K562 (cell line): Measurements from ENCODE around the gene S100A7A. TPM values are rescaled to one million over a fixed set of nuclear protein-coding genes. Genes with fewer than 3 reads are reported as not detected.
"Not testable (repeated sequence)": the region's sequence is repeated elsewhere in the genome, so short reads cannot be mapped to it uniquely, and the experiment has no call there.

ENCODE experiments used
- ATAC-seq: fragments of 200-7000 bp; cut with Tn5 transposase; 3 replicates; pipeline ENCODE4 v1.9.1; 2020; ENCODE audit warnings: moderate library complexity
- BruUV-seq: library from RNA; stranded (reverse); fragments of 400-500 nt; replicated peaks from 2 replicates; lab custom pipeline; 2021; lab: Mats Ljungman, UMichigan
- CTCF ChIA-PET: fragments of 300-600 bp; formaldehyde crosslinking; extraction: SDS; loops from one replicate; lab custom pipeline; 2021; ENCODE audit warnings: low intra/inter-chr PET ratio; lab: Yijun Ruan, JAX
- POLR2A ChIA-PET: fragments of 300-600, 350-650 bp; sonication (Branson Sonifier 250); formaldehyde crosslinking; extraction: SDS; loops from one replicate; lab custom pipeline; 2021; ENCODE audit warnings: antibody characterized with exemption, inconsistent platforms; lab: Yijun Ruan, JAX
- DNase-seq, 4 experiments: peaks; one replicate each; pipeline versions ENCODE4 v3.0.0 to v3.0.0-alpha.2; 2011 to 2018; ENCODE audit warnings: low spot score in 3 of 4, mixed read lengths in 3 of 4; ENCODE audit errors: extremely low read depth in 1 of 4
- FAIRE-seq: peaks from 2 replicates; lab custom pipeline; 2011; peaks lifted over from hg19 to GRCh38; lab: Jason Lieb, UNC
- H2AFZ ChIP-seq: 2 replicates; pipeline ENCODE4 v1.6.0; 2011; ENCODE audit warnings: low read depth, low read length, control low read depth, inconsistent platforms
- H3K27ac ChIP-seq: fragments of 200-600 bp; 3 replicates; pipeline ENCODE4 v1.8.0; 2011; ENCODE audit warnings: low read depth, mild to moderate bottlenecking, control low read depth, inconsistent platforms, low read length, moderate library complexity, mixed read lengths; ENCODE audit errors: extremely low read depth
- H3K27me3 ChIP-seq, 2 experiments: fragments of 300-600 bp in 1 of 2; 2 replicates in 1 of 2; 3 replicates in 1 of 2; pipeline versions ENCODE4 v1.6.0 to v1.8.0; 2011; ENCODE audit warnings: inconsistent platforms in 2 of 2, low read length in 2 of 2, mild to moderate bottlenecking in 1 of 2, mixed read lengths in 1 of 2, moderate library complexity in 1 of 2; ENCODE audit not compliant: control insufficient read depth in 2 of 2, insufficient read depth in 2 of 2
- H3K36me3 ChIP-seq: fragments of 300-600 bp; 3 replicates; pipeline ENCODE4 v1.8.0; 2011; ENCODE audit warnings: mild to moderate bottlenecking, low read length, inconsistent platforms; ENCODE audit not compliant: control insufficient read depth, insufficient read depth
- H3K4me1 ChIP-seq, 2 experiments: fragments of 200-600 bp in 1 of 2; replicated peaks in 1 of 2; 2 replicates in 1 of 2; 3 replicates in 1 of 2; pipeline versions ENCODE4 v1.5.1 to v1.8.0; 2011; ENCODE audit warnings: inconsistent platforms in 2 of 2, low read length in 2 of 2, mild to moderate bottlenecking in 1 of 2, mixed read lengths in 1 of 2, moderate library complexity in 1 of 2; ENCODE audit not compliant: control insufficient read depth in 2 of 2, insufficient read depth in 2 of 2
- H3K4me2 ChIP-seq: 2 replicates; pipeline ENCODE4 v1.6.1; 2011; ENCODE audit warnings: low read length, control low read depth, inconsistent platforms, mixed read lengths; ENCODE audit not compliant: insufficient read depth
- H3K4me3 ChIP-seq: fragments of 200-600 bp; sonication (generic), shearing (Covaris generic); 2 replicates; pipeline ENCODE4 v1.5.1; 2016; ENCODE audit warnings: control low read depth, inconsistent platforms
- H3K79me2 ChIP-seq: fragments of 200-600 bp; 3 replicates; pipeline ENCODE4 v1.8.0; 2011; ENCODE audit warnings: low read length, inconsistent platforms; ENCODE audit not compliant: control insufficient read depth, insufficient read depth
- H3K9ac ChIP-seq, 2 experiments: 2 replicates each; pipeline versions ENCODE4 v1.6.0 to v1.6.1; 2011; ENCODE audit warnings: low read depth in 2 of 2, low read length in 2 of 2, control low read depth in 1 of 2, inconsistent platforms in 1 of 2, mild to moderate bottlenecking in 1 of 2, mixed read lengths in 1 of 2; ENCODE audit not compliant: insufficient read depth in 1 of 2
- H3K9me1 ChIP-seq: one replicate; pipeline ENCODE4 v1.6.0; 2011; ENCODE audit warnings: inconsistent platforms, mild to moderate bottlenecking, low read length, moderate library complexity; ENCODE audit not compliant: control insufficient read depth, insufficient read depth
- H3K9me3 ChIP-seq: replicated peaks from 2 replicates; pipeline ENCODE4 v1.5.1; 2011; ENCODE audit warnings: low read depth, low read length, inconsistent platforms; ENCODE audit not compliant: control insufficient read depth, insufficient read depth
- H4K20me1 ChIP-seq: replicated peaks from 2 replicates; pipeline ENCODE4 v1.6.1; 2011; ENCODE audit warnings: low read length, inconsistent platforms, mixed read lengths; ENCODE audit not compliant: control insufficient read depth, insufficient read depth
- RFX7 ChIP-seq: fragments of 250-450 bp; sonication (Bioruptor Pico); IDR thresholded peaks from 2 replicates; pipeline ENCODE4 v1.5.1; 2021; ENCODE audit warnings: mild to moderate bottlenecking
- in situ Hi-C: fragments of 300-500 bp; cut with MboI; formaldehyde crosslinking; loops from 4 replicates; pipeline ENCODE4 v1.15.0; 2018; ENCODE audit warnings: inconsistent platforms, mixed read lengths
- intact Hi-C: fragments of 100-400 bp; cut with micrococcal nuclease; formaldehyde crosslinking; loops from 2 replicates; pipeline ENCODE4 v1.14.2; 2022
- polyA plus RNA-seq, 8 experiments: library from polyadenylated mRNA; depleted of rRNA in 4 of 8; stranded (reverse) in 5 of 8; unstranded in 3 of 8; fragments of >200 nt; fragmentation: Nextera tagmentation in 2 of 8; fragmentation: Illumina TruSeq in 1 of 8; extraction: Ambion mirVana in 2 of 8; extraction: Trizol in 1 of 8; gene quantifications; 2 replicates each; pipeline versions ENCODE4 v1.2.1 to v1.2.3, GENCODE V29; 2011 to 2014; ENCODE audit warnings: inconsistent platforms in 1 of 8, missing spikeins in 1 of 8
- total RNA-seq, 7 experiments: library from RNA; depleted of rRNA in 6 of 7; stranded (reverse); fragments of >200 nt in 6 of 7; fragmentation: Illumina TruSeq in 2 of 7; extraction: Trizol in 2 of 7; gene quantifications; 2 replicates each; pipeline versions ENCODE4 v1.2.1 to v1.2.3, GENCODE V29; 2011 to 2021; ENCODE audit warnings: low replicate concordance in 1 of 7
- TF ChIP-seq, protein P1 (sequence below): fragments of 250-450 bp; sonication (Bioruptor Pico); IDR thresholded peaks from 2 replicates; pipeline ENCODE4 v1.4.0; 2020; ENCODE audit warnings: mild to moderate bottlenecking, moderate library complexity

The S100A7A gene
- total and polyA plus RNA-seq, 9 of the 15 experiments (the other 6 are each of a cell fraction or from before 2014, with no cell fraction given), result not detected

DNA sequence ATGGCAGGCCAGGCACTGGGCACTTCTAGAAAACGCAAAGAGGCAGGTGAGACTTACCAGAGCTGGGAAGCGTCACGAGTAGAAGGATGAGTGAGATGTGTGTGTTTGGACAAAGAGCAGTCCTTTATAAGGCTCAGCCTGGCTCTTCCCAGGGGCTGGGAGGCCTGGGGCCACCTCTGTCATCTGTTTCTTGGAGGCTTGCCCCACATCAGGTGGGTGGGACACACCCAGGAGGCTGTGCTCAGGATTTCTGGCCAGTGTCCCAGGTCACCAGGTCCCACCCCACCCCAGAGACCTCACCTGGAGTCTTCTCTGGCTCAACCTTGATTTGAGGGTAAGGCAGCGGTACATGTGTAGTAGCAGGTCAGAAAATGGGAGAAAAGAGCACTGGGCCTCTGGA is 44.2 kb downstream of the S100A7A start, which contains the start of gene S100A7 (continued):
- TF ChIP-seq, protein P1, sequence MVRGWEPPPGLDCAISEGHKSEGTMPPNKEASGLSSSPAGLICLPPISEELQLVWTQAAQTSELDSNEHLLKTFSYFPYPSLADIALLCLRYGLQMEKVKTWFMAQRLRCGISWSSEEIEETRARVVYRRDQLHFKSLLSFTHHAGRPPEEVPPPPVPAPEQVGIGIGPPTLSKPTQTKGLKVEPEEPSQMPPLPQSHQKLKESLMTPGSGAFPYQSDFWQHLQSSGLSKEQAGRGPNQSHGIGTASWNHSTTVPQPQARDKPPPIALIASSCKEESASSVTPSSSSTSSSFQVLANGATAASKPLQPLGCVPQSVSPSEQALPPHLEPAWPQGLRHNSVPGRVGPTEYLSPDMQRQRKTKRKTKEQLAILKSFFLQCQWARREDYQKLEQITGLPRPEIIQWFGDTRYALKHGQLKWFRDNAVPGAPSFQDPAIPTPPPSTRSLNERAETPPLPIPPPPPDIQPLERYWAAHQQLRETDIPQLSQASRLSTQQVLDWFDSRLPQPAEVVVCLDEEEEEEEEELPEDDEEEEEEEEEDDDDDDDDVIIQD (CRISPR knock-in tag), result no peak
- no peak for TF ChIP-seq RFX7 (CRISPR knock-in tag)

DNA sequence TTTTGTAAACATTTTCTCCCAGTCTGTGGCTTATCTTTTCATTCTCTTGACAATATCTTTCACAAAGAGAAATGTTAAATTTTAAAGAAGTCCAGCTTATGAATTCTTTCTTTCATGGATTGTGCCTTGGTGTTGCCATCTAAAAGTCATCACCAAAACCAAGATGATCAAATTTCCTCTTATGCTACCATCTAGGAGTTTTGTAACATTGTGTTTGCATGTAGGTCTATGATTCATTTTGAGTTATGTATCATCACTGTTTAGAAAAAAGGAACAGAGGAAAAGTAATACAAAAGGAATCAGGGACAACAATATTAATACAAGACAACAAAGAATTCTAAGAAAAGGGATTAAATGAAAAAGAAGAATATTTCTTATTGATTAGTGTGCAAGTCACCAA is 46.4 kb downstream of the S100A7A start:
- H3K4me2 ChIP-seq, H3K79me2 ChIP-seq, FAIRE-seq, H3K4me1 ChIP-seq, intact Hi-C loops, POLR2A ChIA-PET, H3K27ac ChIP-seq, H3K9ac ChIP-seq, H2AFZ ChIP-seq, DNase-seq, H3K9me1 ChIP-seq, CTCF ChIA-PET, H4K20me1 ChIP-seq, H3K4me3 ChIP-seq, in situ Hi-C loops, BruUV-seq, H3K36me3 ChIP-seq, H3K9me3 ChIP-seq, ATAC-seq: not testable (repeated sequence)
- peaks cover 3 to 16% of the 10 kb centered on the region in 2 experiments; a peak in 2 of 5 replicates for H3K27me3 ChIP-seq
